HTR-8/SVneo (cell line): Measurements from ENCODE around the gene TCEAL5.
"Not testable (repeated sequence)": the region's sequence is repeated elsewhere in the genome, so short reads cannot be mapped to it uniquely, and the experiment has no call there.

Experiments
- DNase-seq: peaks from one replicate; pipeline ENCODE4 v3.0.0; 2011; ENCODE audit warnings: low spot score, mixed read lengths; ENCODE audit not compliant: insufficient read length
- FAIRE-seq: peaks from 2 replicates; lab custom pipeline; 2011; peaks lifted over from hg19 to GRCh38; lab: Jason Lieb, UNC

The TCEAL5 gene

DNA sequence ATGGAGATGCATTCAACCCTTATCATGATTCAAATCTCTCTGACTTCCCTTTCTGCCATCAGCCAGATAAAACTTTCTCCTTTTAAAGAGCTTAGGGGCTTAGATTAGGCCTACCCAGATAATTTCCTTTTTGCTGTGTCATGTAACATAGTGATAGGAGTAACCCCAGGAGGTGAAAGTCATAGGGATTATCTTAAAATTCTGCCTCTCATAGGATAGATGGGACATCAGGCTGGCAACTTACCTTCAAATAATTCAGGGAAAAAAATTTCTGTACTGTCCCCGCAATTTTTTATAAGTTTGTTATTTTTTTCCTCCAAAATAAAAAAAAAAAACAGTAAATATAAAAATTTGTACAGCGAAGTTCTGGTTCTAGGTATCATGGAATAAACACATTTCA, 40.9 kb downstream of the TCEAL5 start:
- FAIRE-seq, DNase-seq: not testable (repeated sequence)

DNA sequence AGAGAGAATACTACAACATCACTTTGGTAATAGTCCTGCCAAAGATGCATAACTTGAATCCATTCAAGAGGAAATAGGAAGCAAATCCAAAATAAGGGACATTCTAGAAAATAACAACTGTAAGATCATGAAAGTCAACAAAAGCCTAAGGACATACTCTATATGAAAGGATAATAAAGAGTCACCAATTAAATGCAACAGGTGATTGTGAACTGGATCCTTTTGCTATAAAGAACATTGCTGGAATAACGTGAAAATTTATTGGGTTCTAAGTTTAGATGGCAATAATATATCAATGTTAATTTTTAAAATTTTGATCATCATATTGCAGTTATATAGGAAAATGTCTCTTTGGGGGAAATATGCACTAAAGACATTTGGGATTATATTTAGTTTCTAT, 41.7 kb downstream of the TCEAL5 start:
- DNase-seq (no peak), FAIRE-seq (no peak)

DNA sequence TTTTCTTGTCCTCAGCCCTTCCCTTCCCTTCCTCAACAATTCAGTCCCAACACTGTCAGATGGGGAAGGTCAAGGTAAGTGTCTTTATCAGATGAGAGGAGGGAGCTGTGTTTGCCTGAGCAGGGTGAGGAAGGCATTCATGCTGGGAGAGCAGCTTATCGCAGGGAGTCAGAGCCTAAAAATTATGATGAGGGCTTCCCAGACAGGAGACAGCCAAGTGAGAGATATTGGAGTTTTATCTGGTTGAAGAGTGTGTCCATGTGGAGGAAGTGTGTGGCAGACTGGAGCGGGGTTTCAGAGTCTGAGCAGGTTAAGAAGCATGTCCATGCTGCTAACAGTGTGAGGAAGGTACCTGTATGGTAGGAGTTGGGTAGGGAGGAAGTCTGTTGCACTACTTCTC, 43.3 kb downstream of the TCEAL5 start:
- FAIRE-seq (no peak), DNase-seq (no peak)

DNA sequence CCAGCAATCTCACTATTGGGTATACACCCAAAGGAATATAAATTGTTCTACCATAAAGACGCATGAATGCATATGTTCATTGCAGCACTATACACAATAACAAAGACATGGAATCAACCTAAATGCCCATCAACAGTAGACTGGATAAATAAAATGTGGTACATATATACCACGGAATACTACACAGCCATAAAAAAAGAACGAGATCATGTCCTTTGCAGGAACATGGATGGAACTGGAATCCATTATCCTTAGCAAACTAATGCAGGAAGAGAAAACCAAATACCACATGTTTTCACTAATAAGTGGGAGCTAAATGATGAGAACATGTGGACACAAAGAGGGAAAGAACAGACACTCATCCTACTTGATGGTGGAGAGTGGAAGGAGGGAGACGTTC, 50.6 kb downstream of the TCEAL5 start:
- FAIRE-seq, DNase-seq: not testable (repeated sequence)
